ENCODE results near the gene SPRED3. TPM values are rescaled to one million over a fixed set of nuclear protein-coding genes. Genes with fewer than 3 reads are reported as not detected.
A peak's percentile ranks its signal among the peaks of the same experiment; 100 is the strongest.

SPRED3 gene
- total RNA-seq, 4 donors from 2014 or later = 0.05 to 0.81 (median 0.33) TPM

DNA sequence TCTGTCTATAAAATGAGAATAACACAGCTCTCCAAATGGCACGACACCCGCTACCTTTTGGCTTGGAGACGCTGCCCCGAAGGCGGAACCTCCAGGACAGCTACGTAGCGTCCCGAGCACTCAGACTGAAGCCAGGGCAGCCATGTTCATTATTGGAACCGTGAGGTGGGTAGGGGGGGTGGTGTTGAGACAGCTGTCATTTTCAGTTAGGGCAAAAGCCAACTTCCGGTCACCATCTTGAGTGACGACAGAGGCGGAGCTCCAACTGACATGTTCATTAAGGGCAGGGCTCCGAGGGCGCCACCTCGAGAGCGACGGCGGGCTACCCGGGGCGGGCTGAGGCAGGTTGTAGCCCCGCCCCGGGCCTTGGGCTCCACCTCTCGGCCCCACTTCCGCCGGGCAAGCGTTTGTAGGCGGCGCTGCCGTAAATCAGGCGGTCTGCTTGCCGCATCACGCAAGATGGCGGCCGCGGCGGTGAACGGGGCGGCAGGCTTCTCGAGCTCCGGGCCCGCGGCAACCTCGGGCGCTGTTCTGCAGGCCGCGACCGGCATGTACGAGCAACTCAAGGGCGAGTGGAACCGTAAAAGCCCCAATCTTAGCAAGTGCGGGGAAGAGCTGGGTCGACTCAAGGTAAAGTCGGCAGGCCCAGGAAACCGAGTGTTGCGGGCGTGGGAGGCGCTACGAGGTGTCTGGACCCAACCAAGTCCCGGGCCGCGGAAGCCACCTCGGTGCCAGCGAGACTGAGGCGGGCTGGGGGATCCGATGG lies 14.0 kb upstream of the SPRED3 start, which contains the start of gene PSMD8:
Gene PSMD8, plus strand, starts transcription at position 240 of the 766 bp plus-strand sequence. Its CDS starts 31 bp downstream, at position 271.
- Histone ChIP-seq H3K36me3 (peaks cover 0 to 34% of the 10 kb centered on the region in 2 donors), H3K27me3 (peaks cover 5% of the 10 kb centered on the region), H3K4me1 (peaks cover 8 to 32% (median 16%) of the 10 kb centered on the region in 3 donors), H3K4me3 (peak within 1 kb of the TSS; percentile 73 to 92), H3K27ac (peak within 1 kb of the TSS; percentile 57 to 93 (median 90)), H3K9me3 (no peaks in the 10 kb centered on the region)
- ATAC-seq = peak; percentile 99
- TF ChIP-seq POLR2A (IDR thresholded peaks at IDR 0.05) (peak; percentile 92 to 95), POLR2AphosphoS5 (IDR thresholded peaks at IDR 0.05) (peak; percentile 84), EP300 (IDR thresholded peaks at IDR 0.05) (no peak)
- TF ChIP-seq, protein P1, sequence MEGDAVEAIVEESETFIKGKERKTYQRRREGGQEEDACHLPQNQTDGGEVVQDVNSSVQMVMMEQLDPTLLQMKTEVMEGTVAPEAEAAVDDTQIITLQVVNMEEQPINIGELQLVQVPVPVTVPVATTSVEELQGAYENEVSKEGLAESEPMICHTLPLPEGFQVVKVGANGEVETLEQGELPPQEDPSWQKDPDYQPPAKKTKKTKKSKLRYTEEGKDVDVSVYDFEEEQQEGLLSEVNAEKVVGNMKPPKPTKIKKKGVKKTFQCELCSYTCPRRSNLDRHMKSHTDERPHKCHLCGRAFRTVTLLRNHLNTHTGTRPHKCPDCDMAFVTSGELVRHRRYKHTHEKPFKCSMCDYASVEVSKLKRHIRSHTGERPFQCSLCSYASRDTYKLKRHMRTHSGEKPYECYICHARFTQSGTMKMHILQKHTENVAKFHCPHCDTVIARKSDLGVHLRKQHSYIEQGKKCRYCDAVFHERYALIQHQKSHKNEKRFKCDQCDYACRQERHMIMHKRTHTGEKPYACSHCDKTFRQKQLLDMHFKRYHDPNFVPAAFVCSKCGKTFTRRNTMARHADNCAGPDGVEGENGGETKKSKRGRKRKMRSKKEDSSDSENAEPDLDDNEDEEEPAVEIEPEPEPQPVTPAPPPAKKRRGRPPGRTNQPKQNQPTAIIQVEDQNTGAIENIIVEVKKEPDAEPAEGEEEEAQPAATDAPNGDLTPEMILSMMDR (IDR thresholded peaks at IDR 0.05) = peak in 2 of 4 experiments; percentile 14 to 33
- WGBS, 2 donors (ENCODE audit: low coverage in 1 of 2) = 0% methylated on average over 4 to 7 of the region's 65 CpGs

DNA sequence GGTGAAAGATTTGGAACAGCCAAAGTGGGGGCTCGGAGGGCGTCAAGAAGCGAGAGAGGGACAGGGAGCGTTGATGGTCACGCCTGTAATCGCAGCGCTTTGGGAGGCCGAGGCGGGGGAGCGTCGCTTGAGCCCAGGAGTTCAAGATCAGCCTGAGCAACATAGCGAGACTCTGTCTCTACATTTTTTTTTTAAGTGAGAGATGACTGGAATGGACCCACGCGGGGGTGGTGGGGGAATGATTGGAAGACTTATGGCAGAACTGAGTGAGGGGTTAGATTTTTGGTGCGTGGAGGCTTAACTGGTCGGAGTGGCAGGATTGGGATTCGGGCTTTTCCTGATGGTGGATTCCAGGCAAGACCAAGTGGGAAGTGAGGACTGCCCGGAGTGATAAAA lies 13.4 kb upstream of the SPRED3 start:
- 0% methylated on average over 1 to 12 of the region's 18 CpGs for WGBS, 2 donors (ENCODE audit: low coverage in 1 of 2)
- Histone ChIP-seq H3K4me1 (peaks cover 8 to 32% (median 16%) of the 10 kb centered on the region in 3 donors), H3K4me3 (peak overlapping the region; percentile 73 to 92), H3K27me3 (peaks cover 1% of the 10 kb centered on the region), H3K36me3 (peaks cover 0 to 40% of the 10 kb centered on the region in 2 donors), H3K9me3 (no peaks in the 10 kb centered on the region), H3K27ac (peak overlapping the region; percentile 57 to 93 (median 90))
- TF ChIP-seq EP300 (IDR thresholded peaks at IDR 0.05) (no peak), POLR2AphosphoS5 (IDR thresholded peaks at IDR 0.05) (no peak), POLR2A (IDR thresholded peaks at IDR 0.05) (no peak)
- TF ChIP-seq, protein P1 (IDR thresholded peaks at IDR 0.05) = no peak
- ATAC-seq = no peak

DNA sequence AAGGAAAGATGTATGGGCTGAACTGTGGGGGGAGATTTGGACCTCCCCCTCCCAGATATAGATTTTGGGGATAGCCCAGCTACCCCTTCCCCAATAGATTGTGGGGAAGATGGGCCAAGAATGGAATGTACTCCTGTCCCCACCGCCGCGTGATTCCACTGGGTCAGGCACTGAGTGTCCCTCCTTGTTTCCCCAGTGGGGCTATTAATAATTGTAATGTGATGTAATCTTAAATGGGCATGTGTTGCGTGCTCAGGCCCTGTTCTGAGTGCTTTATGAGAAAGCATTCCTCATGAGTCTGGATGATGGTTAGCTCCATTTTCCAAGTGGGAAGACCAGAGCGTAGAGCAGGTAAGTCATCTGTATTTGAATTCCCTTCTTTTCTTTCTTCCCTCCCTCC lies 12.7 kb upstream of the SPRED3 start:
- WGBS, 2 donors (ENCODE audit: low coverage in 1 of 2) = 64% methylated on average over 5 of the region's 5 CpGs; no CpG with 5 or more reads in 1 of the 2 donors
- no peak for ATAC-seq
- no peak overlapping the region for H3K27ac ChIP-seq

DNA sequence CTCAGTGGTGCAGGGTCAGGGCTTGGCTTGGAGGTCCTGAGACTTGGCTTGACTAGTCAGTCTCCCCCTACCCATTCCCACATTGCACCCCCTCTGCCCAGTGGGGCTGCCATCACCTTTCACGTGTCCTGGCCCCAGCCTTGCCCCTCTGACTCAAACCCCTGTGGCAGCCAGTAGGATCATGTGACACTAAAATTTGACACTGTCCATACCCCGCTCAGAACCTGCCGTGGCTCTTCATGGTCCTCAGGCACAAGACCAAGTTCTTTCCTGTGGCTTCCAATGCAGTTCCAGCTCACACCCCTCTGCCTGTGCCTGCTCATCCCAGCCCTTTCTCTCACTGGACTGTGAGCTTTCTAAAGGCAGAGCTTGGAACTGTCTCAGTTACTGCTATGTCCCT lies 11.9 kb upstream of the SPRED3 start:
- TF ChIP-seq EP300 (IDR thresholded peaks at IDR 0.05) (no peak), POLR2AphosphoS5 (IDR thresholded peaks at IDR 0.05) (no peak), POLR2A (IDR thresholded peaks at IDR 0.05) (no peak)
- TF ChIP-seq, protein P1 (IDR thresholded peaks at IDR 0.05) = no peak
- Histone ChIP-seq H3K36me3 (peaks cover 0 to 55% of the 10 kb centered on the region in 2 donors), H3K4me3 (no peak overlapping the region), H3K27ac (no peak overlapping the region), H3K9me3 (no peaks in the 10 kb centered on the region), H3K27me3 (no peaks in the 10 kb centered on the region), H3K4me1 (peaks cover 8 to 32% (median 16%) of the 10 kb centered on the region in 3 donors)
- 40 to 44% methylated on average over 1 of the region's 3 CpGs for WGBS, 2 donors (ENCODE audit: low coverage in 1 of 2)
- no peak for ATAC-seq

More for the DNA sequence above, 12.7 kb upstream of the SPRED3 start:
- no peaks in the 10 kb centered on the region for H3K27me3 ChIP-seq
- H3K9me3 ChIP-seq = no peaks in the 10 kb centered on the region
- peaks cover 8 to 32% (median 16%) of the 10 kb centered on the region in 3 donors for H3K4me1 ChIP-seq
- H3K36me3 ChIP-seq = peaks cover 0 to 46% of the 10 kb centered on the region in 2 donors
- peak overlapping the region; percentile 73 to 92 for H3K4me3 ChIP-seq
- no peak for TF ChIP-seq POLR2AphosphoS5 (IDR thresholded peaks at IDR 0.05)
- no peak for TF ChIP-seq POLR2A (IDR thresholded peaks at IDR 0.05)
- TF ChIP-seq, protein P1 (IDR thresholded peaks at IDR 0.05) = no peak
- TF ChIP-seq EP300 (IDR thresholded peaks at IDR 0.05) = no peak

Data from gastroesophageal sphincter (tissue), 4 donors.